GM15510 (cell line): Measurements from ENCODE around the gene CARD10.

Experiments
- POLR2A ChIP-seq: IDR thresholded peaks from 3 replicates; pipeline ENCODE4 v1.6.1; 2011; ENCODE audit warnings: borderline replicate concordance; ENCODE audit not compliant: insufficient read length; ENCODE audit errors: extremely low read depth

Gene CARD10

DNA sequence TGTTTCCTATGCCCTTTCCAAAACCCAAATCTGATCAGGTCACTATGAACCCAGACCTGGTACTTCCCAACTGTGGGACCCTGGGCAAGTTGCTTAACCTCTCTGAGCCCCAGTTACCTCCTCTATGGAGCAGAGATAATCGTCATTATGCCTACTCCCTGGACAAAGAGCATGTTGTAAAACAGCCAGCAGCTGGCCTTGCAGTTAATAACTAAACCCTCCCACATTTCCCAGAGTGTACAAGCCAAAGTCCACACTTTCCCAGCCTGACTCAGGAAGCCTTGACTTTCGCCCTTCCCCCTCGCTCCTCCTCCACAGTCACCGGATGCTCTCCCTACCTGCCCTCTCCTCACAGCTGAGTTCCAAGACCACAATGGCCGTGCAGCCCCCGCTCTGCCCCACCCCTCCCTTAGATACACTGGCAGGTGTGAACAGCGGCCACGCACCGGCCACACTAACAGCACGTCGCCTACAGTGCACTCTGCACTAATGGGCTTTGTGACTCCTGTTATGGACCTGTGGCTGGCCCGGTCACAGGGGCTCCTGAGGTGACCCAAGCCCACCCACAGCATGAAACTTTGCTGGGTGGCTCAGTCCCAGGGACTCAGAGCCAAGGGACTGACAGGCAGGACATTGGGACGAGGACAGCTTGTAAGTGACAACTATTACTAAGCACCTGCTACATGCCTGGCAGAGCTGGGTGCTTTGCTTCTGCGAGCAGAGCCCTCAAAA lies 17.4 kb downstream of the CARD10 start:
- TF ChIP-seq POLR2A, result no peak

DNA sequence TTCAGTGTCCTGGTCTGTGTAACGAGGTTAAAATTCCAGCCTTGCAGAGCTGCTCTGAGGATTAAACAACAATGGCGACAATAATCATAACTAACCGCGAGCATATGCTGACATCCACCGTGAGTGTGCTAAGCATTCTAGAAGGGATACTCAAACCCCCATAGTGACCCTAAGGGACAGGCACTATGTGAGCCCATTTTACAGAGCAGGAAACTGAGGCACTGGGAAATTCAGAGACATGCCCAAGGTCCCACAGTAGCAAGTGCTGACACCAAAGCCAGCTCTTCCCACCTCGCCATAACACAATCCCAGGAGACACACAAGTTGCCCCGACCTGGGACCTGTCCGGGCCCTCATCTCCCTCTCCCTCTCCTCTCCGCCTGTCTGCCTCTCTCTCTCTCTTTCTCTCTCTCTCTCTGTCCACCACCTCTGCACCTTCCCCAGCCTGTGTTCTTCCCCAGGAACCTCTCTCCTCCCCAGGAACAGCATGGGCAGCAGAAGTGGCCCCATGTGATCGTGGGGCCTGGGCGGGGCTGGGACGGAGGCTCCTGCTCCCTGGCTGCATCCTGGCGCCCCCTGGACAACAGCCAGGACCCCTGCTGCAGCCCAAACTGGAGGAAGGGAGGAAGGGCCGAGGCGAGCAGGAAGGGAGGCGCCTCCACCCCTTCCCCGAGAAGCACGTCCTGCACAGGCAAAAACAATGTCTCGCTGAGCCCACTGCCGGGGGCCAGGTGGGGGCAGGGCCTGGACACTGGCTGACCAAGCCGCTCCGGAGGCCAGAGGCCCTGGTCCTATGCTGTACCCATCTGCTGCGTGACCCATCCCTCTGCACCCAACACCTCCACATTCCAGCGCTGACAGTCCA lies 18.2 kb downstream of the CARD10 start:
- TF ChIP-seq POLR2A, result no peak

DNA sequence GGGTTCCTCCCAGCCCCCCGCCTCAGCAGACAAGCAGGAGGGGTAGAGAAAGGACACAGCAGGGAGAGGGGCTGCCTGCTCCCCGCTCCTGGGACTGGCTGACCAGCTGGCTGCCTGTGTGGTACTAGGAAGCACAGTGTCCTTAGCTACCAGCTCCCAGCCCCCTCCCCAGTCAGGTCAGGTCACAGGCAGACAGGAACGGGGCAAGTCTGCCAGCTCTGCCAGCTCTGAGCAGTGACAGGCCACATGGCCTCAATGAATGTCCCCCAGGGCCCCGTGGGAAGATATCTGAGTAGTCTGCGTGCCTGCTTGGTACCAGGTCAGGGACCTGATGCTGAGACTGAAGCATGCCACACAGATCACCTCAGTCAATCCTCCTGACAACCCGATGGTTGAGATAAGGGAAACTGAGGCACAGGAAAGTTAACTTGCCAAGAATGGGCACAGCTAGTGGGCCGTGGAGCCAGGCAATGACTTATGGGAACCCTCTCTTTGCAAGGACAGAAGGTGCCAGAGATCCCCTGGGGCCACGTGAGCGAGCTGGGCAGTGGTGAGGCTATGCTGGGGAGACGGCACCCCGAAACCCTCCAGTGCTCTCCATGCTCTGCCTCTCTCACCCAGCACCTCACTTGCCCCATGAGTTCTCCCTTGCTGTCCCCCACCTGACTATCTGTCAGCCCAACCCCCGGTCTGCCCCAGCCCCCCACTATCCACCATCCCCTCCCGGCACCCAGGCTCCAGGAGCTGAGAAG lies 19.2 kb downstream of the CARD10 start:
- no peak for TF ChIP-seq POLR2A

DNA sequence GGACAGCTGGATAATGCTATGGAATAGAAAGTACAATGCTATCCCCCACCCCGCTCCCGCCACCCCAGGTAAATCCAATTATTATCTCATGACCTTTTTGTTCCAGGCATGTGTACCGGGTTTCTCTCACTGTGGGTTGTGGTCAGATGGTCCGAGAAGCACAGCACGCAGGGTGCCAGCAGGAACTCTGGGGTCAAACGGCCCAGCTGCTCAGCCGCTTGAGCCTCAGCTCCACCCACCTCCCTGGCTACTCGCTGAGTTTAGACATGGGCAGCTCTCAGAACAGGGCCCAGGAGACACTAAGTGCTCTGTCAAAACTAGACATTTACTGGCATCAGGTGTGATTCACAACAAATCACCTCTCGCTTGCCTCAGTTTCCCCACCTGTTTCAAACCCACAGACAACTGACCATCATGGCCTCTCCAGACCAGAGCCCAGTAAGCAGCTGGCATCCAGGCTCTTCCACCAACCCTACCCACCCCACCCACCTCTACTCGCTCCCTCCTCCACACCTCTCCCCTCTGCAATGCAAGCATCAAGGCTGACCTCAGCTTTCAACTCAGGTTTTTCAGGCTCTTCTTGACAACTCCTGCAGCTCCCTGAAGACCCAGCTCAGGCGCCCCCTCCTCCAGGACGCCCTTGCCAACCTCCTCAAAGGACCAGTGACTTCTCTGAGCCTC lies 20.0 kb downstream of the CARD10 start:
- TF ChIP-seq POLR2A, result no peak

DNA sequence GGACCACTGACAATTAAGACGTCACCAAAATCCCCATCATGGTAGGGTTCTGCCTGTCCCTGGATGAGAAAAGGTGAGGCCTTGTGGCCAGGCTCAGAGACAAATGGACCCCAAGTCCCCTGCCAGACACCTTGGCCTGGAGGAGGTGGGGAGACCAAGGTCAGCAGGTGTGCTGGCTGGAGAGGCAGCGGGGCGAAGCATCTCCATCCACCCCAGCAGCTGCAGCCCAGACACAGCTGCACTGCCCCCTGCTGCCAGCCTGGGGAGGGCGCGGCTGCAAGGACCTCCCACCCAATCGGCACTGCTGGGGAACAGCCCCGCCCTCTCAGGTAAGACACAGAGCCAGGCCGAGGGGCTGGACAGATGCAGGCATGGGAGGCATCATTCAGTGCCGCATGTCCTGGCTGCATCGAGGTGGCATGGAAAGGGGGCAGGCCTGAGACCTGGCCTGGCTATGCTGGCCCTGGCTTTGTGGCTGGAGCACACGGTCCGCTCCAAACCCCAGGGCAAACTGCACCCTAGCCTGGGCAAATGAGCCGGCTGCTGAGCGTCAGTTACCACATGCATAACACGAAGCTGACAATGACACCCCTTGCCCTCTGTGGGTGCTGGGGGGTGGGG lies 20.8 kb downstream of the CARD10 start:
- TF ChIP-seq POLR2A, result no peak

DNA sequence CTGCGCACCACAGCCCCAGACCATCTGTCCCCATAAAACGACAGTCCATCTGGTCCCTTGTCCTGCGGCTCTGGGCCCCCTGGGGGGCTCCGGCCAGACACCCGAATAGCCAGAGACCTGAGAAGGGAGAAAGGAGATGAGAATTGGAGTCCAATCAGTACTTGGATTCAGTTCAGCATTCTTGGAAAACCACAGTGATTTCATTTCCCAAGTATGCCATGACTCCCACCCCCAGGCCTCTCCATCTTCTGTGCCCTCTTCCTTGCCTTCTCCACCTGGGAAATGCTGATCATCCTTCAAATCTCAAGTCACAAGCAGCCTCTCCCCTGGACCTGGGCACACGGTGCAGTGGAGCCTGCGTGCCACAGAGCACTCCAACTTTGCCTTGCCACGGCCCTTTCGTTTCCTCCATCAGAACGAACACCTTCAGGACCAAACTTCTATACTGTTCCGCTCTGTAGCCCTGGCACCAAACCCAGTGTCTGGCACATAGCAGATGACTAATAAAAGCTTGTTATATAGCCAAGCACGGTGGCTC lies 22.1 kb downstream of the CARD10 start:
- TF ChIP-seq POLR2A, result no peak

DNA sequence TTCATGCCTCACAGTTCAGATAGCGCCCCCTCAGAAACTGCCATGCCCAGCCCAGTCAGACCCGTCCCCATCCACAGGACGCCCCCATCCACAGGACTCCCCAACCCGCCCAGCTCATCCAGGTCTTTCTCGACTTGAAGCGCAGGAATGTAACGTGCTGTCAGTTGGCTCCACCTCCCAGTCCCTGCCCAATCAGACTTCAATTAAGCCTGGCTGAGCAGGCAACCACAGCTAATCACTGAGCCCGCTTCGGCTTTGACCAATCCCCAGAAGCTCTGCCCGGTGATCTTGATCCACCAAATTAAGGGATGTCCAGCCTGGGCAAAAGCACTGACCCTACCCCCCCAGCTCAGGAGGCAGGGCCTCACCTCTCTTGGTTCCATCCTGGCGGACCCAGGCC lies 22.6 kb downstream of the CARD10 start:
- no peak for TF ChIP-seq POLR2A

DNA sequence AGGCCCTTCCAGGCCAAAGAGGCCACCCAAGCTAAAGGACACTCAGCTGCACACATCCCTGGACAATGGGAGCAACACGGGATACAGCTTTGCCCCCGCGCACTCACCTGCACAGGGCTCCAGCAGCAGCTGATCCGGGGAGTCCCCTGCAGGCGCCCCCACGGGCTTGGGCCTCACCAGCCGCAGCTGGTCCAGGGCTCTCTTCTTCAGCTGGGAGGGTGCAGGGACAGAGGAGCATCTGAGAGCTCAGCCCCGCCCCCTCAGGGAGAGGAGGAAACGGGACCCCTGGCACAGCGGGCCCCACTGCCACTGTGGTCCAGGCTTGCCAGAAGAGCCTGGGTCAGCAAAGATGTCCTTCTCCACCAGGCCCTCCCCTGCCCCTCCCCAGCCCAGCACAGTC lies 25.2 kb downstream of the CARD10 start:
- no peak for TF ChIP-seq POLR2A

DNA sequence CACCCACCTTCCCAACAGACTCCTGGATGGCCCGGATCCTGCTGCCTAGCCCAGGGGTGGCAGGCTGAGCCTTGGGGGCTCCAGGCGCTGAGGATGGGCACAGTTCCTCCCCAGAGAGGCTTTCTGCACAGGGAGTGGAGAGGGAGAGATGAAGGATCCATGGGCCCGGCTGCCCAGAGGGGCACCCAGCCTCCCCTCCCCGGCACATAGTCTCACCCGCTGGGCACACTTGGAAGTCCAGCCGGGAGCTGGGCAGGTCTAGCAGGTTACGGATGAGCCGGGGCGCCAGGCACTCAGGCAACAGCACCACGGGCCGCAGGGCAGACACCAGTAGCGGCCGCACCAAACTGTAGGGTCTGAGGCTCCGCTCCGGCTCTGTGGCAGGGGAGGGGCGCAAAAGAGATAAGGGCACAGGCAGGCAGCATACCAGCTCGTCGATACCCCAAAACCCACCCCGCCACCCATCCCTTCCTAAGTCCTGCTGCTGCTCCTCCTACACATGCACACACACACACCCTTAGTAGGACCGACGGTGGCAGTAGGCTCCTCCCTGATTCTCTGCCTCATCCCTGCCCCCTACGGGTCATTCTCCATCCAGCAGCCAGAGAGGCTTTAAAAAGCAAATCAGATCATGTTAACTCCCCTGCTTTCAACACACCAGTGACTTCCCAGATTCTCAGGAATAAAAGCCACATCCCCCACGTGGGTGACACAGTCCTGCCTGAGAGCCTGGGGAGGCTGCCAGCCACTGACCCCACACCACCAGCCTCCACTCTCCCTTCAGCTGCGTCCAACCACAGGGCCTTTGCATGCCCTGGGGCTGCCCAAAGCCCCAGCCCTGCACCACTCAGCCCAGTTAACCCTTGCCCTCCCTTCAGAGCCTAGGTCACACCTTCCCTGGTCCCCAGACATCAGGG lies 26.5 kb downstream of the CARD10 start:
- TF ChIP-seq POLR2A, result no peak

DNA sequence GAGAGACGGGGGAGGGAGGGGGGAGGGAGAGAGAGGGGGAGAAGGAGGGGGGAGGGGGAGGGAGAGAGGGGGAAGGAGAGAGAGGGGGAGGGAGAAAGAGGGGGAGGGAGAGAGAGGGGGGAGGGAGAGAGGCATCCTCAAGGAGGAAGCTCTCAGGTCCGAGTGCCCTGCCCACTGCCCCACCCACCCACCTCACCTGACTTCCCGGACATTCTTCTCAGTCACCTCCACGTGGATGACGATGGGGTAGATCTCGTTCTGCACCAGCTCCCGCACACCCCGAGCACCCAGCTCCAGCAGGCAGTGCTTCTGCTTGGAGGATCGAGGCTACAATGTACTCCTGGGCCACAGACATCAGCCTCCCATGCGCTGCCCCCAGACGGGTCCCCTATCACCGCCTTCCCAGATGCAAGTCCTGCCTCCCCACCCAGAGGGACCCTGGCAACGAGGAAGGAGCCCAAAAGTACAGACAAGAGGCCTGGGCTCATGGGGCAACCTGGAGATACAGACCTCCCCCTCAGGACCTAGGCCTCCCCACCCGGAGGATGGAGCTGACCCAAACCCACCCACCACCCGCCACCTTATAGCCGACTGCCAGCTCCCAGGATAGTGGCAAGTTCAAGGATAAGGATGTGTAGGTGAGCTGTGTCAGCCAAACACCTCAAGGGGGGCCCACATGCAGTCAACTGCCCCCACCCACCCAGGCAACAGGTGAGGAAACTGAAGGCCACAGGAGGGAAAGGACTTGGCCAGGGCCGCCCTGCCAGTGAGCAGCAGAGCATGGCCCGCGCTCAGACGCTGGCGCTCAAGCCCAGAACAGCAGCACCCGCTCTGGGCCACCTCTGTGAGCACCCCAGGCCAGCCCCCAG lies 27.4 kb downstream of the CARD10 start:
- no peak for TF ChIP-seq POLR2A

DNA sequence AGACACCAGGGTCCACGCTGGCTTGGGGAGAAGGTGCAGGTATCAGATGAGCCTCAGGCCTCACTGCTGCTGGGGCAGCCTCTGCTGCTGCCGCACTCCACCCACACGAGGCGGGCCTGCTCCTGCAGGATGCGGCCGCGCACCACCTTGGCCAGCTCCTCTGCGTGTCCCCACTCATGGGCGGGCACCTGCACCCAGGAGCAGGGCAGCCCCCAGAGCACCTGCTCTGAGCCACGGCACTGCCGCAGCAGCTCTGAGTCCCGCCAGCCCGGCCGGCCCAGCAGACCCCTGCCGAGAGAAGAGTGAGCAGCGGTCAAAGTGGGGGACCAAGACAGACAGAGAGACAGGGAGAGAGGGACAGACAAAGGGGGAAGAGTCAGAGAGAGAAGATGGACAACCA lies 28.1 kb downstream of the CARD10 start:
- no peak for TF ChIP-seq POLR2A

DNA sequence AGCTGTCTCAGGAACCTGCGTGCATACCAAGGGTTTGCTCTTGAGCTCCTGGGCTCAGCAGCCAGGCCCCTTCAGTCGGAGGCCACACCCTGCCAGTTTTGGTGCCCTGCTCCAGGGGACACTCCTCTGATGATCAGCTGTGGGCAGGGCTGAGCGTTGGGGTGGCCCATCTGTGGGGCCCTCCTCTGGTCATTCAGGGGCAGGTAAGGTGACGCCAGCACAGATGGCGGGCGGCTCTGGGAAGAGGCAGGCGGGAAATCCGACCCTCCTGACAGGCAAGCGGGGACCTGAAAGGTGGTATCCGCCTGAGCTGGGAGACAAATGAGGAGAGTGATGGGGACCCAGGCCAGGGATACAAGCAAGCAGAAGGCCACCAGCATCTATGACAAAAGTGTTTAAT lies 29.2 kb downstream of the CARD10 start:
- no peak for TF ChIP-seq POLR2A

DNA sequence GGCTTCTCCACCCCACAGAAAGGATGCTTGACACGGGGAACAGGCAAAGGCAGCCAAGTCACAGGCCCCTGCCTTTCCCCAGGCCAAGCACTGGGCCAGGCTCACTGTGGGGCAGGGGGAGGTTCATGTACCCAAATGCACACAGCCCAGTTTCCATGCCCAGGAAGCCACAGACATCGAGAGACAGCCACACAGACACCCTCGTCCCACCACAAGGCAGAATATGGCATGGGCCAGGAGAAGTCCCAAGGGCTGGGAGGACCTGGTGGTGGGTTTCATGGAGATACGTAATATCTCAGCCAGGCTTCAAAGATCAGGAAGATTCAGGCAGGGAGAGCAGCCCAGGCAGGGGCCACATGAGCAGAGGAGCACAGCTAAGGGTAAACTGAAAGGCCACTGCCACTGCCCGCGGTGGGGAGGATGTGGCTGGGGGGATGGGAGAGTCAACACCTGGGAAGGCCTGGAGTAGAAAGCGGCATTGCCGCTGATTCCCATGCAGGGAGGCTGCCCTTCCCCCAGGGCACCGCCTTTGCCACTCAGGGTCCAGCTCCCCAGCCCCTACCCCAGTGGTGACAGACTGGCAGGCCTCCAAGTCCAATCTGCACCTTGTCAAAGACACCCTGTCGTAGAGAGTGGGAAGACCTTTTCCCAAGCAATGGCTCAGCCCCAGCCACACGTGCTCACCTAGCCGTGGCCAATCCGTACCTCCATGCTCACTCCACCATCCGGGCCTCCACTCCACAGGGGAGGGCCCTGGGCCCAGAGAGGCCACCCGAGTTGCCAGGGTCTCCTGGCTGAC lies 30.7 kb downstream of the CARD10 start:
- no peak for TF ChIP-seq POLR2A
